Measurements from ENCODE around the gene ATXN7L1. TPM values are rescaled to one million over a fixed set of nuclear protein-coding genes. Genes with fewer than 3 reads are reported as not detected.

The ATXN7L1 gene
- total and polyA plus RNA-seq, 2 of the 8 experiments (the other 6 are each of a cell fraction or from before 2014, with no cell fraction given): 14.3 to 34.0 TPM

DNA sequence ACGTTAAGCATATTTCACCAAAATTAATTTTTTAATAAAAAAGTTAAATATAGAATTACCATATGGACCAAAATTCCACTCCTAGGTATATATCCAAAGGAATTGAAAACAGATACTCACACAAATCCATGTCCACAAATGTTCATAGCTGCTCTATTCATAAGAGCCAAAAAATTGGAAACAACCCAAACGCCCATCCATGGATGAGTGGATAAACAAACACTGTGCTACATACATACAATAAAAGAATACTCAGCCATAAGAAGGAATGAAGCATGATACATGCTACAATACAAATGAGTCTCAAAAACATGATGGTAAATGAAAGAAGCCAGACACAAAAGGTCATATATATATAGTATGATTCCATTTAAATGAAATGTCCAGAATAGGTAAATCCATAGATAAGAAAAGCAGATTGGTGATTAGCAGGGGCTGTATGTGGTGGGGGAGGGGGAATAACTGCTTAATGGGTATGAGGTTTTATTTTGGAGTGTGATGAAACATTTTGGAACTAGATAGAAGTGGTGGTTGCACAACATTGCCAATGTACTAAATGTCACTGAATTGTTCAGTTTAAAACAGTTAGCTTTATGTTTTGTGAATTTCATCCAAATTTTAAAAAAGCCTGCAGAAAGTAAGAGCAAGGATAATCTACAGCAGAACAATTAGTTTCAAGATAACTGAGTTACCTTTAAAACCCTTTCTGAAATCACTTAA, 193.9 kb downstream of the ATXN7L1 start:
- H4K91ac ChIP-seq (replicated peaks; ENCODE audit: insufficient read length, low read length): no peak overlapping the region
- H2BK15ac ChIP-seq (ENCODE audit: low read length): no peak overlapping the region
- H2BK12ac ChIP-seq (ENCODE audit: low read depth, low read length): no peak overlapping the region
- no peak overlapping the region for H3K23ac ChIP-seq (ENCODE audit: insufficient read length)
- no peak overlapping the region for H2BK120ac ChIP-seq (replicated peaks; ENCODE audit: low read depth, low read length)
- H2AFZ ChIP-seq (ENCODE audit: low read length): no peak overlapping the region
- no peak overlapping the region for H2BK5ac ChIP-seq (ENCODE audit: low read depth, low read length)
- no peaks in the 10 kb centered on the region for H3K79me1 ChIP-seq (ENCODE audit: low read depth, low read length)
- H4K20me1 ChIP-seq (replicated peaks in 1 of 2; ENCODE audit: control insufficient read depth in 1 of 2, insufficient read depth in 2 of 2, low read length in 2 of 2): no peaks in the 10 kb centered on the region
- no peak overlapping the region for H3K9ac ChIP-seq (replicated peaks in 1 of 4; ENCODE audit: extremely low read depth in 1 of 4, low read depth in 3 of 4, low read length in 3 of 4)
- peaks cover 0 to 7% of the 10 kb centered on the region in 2 experiments; a peak in 1 of 4 replicates for H3K79me2 ChIP-seq (ENCODE audit: control insufficient read depth in 1 of 2, insufficient read depth in 2 of 2, low read length in 2 of 2)
- FAIRE-seq: no peak
- H4K5ac ChIP-seq (ENCODE audit: insufficient read length, low read depth, low read length): no peak overlapping the region
- H3K4ac ChIP-seq (replicated peaks; ENCODE audit: insufficient read length, low read depth, low read length): no peak overlapping the region
- WGBS, 2 experiments (ENCODE audit: extremely low coverage in 1 of 2, insufficient coverage in 1 of 2, insufficient read length in 1 of 2, insufficient replicate concordance in 2 of 2, low coverage in 1 of 2, low lambda C conversion rate in 2 of 2, missing lambda C conversion rate in 1 of 2): 86% methylated on average over 2 of the region's 2 CpGs; no CpG with 5 or more reads in 1 of the 2 experiments
- H2BK20ac ChIP-seq (ENCODE audit: low read length): no peak overlapping the region
- no peak overlapping the region for H4K8ac ChIP-seq (ENCODE audit: extremely low read depth, insufficient read depth, low read length)
- peaks cover 0 to 8% (median 2%) of the 10 kb centered on the region in 4 experiments; a peak in 3 of 7 replicates for H3K4me1 ChIP-seq (replicated peaks in 1 of 4; ENCODE audit: control insufficient read depth in 3 of 4, insufficient read depth in 4 of 4, low read length in 3 of 4)
- no peaks in the 10 kb centered on the region for H3K23me2 ChIP-seq (ENCODE audit: low read depth, low read length)
- H3K27ac ChIP-seq (ENCODE audit: low read depth, low read length): no peak overlapping the region
- H2AK5ac ChIP-seq (ENCODE audit: low read depth, low read length): no peak overlapping the region
- ChIA-PET CTCF (ENCODE audit: partially characterized antibody) (interaction anchor here (0.8 to 1.9 kb wide), 3 partner anchors 13 to 101 kb away, joined by 3 to 7 read pairs (median 5); partner anchors contain the start of gene EFCAB10), POLR2A (ENCODE audit: partially characterized antibody) (interaction anchor here (0.6 to 1.4 kb wide), 2 partner anchors 10 to 25 kb away, joined by 3 to 4 read pairs; no protein-coding TSS in a partner anchor)
- no peaks in the 10 kb centered on the region; a peak in 1 of 7 replicates for H3K27me3 ChIP-seq (replicated peaks in 1 of 4; ENCODE audit: control insufficient read depth in 3 of 4, extremely low read depth in 1 of 4, insufficient read depth in 3 of 4, low read length in 3 of 4)
- no peak overlapping the region for H3K18ac ChIP-seq (ENCODE audit: extremely low read depth, low read length)
- H3K36me3 ChIP-seq (ENCODE audit: control insufficient read depth in 2 of 4, insufficient read depth in 4 of 4, low read length in 3 of 4): no peaks in the 10 kb centered on the region
- H3K14ac ChIP-seq (ENCODE audit: insufficient read length): no peak overlapping the region
- H3K9me3 ChIP-seq (ENCODE audit: insufficient read depth in 2 of 2, low read depth in 1 of 2, low read length in 1 of 2): no peaks in the 10 kb centered on the region
- no peak overlapping the region for H3K56ac ChIP-seq (replicated peaks; ENCODE audit: insufficient read length, low read depth, low read length)
- no peak for DNase-seq (ENCODE audit: low read depth in 1 of 2, low spot score in 2 of 2)
- no peak overlapping the region for H3K4me2 ChIP-seq (ENCODE audit: insufficient read depth in 1 of 2, low read depth in 2 of 2, low read length in 2 of 2)
- no peak overlapping the region for H3K4me3 ChIP-seq (ENCODE audit: extremely low read depth in 1 of 4, insufficient read depth in 2 of 4, low read depth in 3 of 4, low read length in 4 of 4)
- TF ChIP-seq, protein P1, sequence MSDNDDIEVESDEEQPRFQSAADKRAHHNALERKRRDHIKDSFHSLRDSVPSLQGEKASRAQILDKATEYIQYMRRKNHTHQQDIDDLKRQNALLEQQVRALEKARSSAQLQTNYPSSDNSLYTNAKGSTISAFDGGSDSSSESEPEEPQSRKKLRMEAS (IDR thresholded peaks at IDR 0.05): no peak
- TF ChIP-seq NRF1 (IDR thresholded peaks at IDR 0.05; ENCODE audit: low read depth, low read length): no peak
- TF ChIP-seq, protein P2, sequence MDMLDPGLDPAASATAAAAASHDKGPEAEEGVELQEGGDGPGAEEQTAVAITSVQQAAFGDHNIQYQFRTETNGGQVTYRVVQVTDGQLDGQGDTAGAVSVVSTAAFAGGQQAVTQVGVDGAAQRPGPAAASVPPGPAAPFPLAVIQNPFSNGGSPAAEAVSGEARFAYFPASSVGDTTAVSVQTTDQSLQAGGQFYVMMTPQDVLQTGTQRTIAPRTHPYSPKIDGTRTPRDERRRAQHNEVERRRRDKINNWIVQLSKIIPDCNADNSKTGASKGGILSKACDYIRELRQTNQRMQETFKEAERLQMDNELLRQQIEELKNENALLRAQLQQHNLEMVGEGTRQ (IDR thresholded peaks at IDR 0.05; ENCODE audit: low read length): no peak
- TF ChIP-seq CBX5 (IDR thresholded peaks at IDR 0.05; ENCODE audit: low read depth, low read length): no peak
- no peak for TF ChIP-seq BACH1 (IDR thresholded peaks at IDR 0.05; ENCODE audit: low read length)
- TF ChIP-seq SIX5 (IDR thresholded peaks at IDR 0.05; ENCODE audit: low read depth, low read length): no peak
- TF ChIP-seq SUZ12 (IDR thresholded peaks at IDR 0.05; ENCODE audit: low read length): no peak
- TF ChIP-seq ZNF274 (IDR thresholded peaks at IDR 0.05; ENCODE audit: borderline replicate concordance, extremely low read depth, low read length): no peak
- TF ChIP-seq SP2 (IDR thresholded peaks at IDR 0.05; ENCODE audit: low read length): no peak
- TF ChIP-seq GABPA (IDR thresholded peaks at IDR 0.05; ENCODE audit: borderline replicate concordance, insufficient read depth, low read length): no peak
- TF ChIP-seq TBP (IDR thresholded peaks at IDR 0.05; ENCODE audit: low read depth, low read length): no peak
- no peak for TF ChIP-seq NANOG (IDR thresholded peaks at IDR 0.05; ENCODE audit: insufficient read depth, low read depth, low read length, poor library complexity, severe bottlenecking)

Data from H1 (cell line).